GM23338 (cell line): ENCODE data around the gene IGSF22. TPM values are rescaled to one million over a fixed set of nuclear protein-coding genes. Genes with fewer than 3 reads are reported as not detected.

Source experiments
- ATAC-seq: fragments of 200-7000 bp; cut with Tn5 transposase; 3 replicates; pipeline ENCODE4 v1.9.1; 2020
- DNase-seq: peaks from one replicate; pipeline ENCODE4 v3.0.0-alpha.2; 2015; ENCODE audit warnings: low spot score
- H2AFZ ChIP-seq: fragments of 200-600 bp; sonication (generic); 2 replicates; pipeline ENCODE4 v1.8.0; 2016; ENCODE audit warnings: antibody characterized with exemption, mild to moderate bottlenecking, moderate library complexity
- H3F3A ChIP-seq: fragments of 200-600 bp; sonication (generic); replicated peaks from 2 replicates; pipeline ENCODE4 v1.8.0; 2017; ENCODE audit warnings: antibody characterized with exemption, mixed run types, low read depth
- H3K27ac ChIP-seq: fragments of 200-600 bp; sonication (generic); 2 replicates; pipeline ENCODE4 v1.6.1; 2016; ENCODE audit warnings: low read depth
- H3K27me3 ChIP-seq: fragments of 200-600 bp; sonication (generic); 2 replicates; pipeline ENCODE4 v1.8.0; 2016; ENCODE audit warnings: mild to moderate bottlenecking, mixed run types, moderate library complexity; ENCODE audit not compliant: insufficient read depth
- H3K36me3 ChIP-seq: fragments of 200-600 bp; sonication (generic); 2 replicates; pipeline ENCODE4 v1.8.0; 2016; ENCODE audit warnings: mild to moderate bottlenecking; ENCODE audit not compliant: insufficient read depth
- H3K4me1 ChIP-seq: fragments of 200-600 bp; sonication (generic); 2 replicates; pipeline ENCODE4 v1.8.0; 2016; ENCODE audit warnings: mild to moderate bottlenecking, moderate library complexity; ENCODE audit not compliant: insufficient read depth
- H3K4me2 ChIP-seq: fragments of 200-600 bp; sonication (generic); 2 replicates; pipeline ENCODE4 v1.7.1; 2017; ENCODE audit warnings: mixed run types
- H3K4me3 ChIP-seq: fragments of 200-600 bp; sonication (generic); 2 replicates; pipeline ENCODE4 v1.6.1; 2016; ENCODE audit warnings: mixed run types
- H3K79me2 ChIP-seq: fragments of 200-600 bp; sonication (generic); replicated peaks from 2 replicates; pipeline ENCODE4 v1.8.0; 2017; ENCODE audit warnings: mild to moderate bottlenecking; ENCODE audit not compliant: insufficient read depth
- H3K9me2 ChIP-seq: fragments of 200-600 bp; sonication (generic); 2 replicates; pipeline ENCODE4 v1.8.0; 2017; ENCODE audit not compliant: insufficient read depth
- H4K20me1 ChIP-seq: fragments of 200-600 bp; sonication (generic); replicated peaks from 2 replicates; pipeline ENCODE4 v1.8.0; 2017; ENCODE audit warnings: mild to moderate bottlenecking; ENCODE audit not compliant: insufficient read depth
- H3K27ac Mint-ChIP-seq: 2 replicates; pipeline ENCODE4 v1.8.0; 2020; ENCODE audit warnings: inconsistent platforms, mild to moderate bottlenecking, moderate library complexity, mixed read lengths
- H3K27me3 Mint-ChIP-seq: 3 replicates; pipeline ENCODE4 v1.8.0; 2022; ENCODE audit warnings: low read depth, mild to moderate bottlenecking, moderate library complexity, mixed read lengths, inconsistent platforms; ENCODE audit not compliant: insufficient read depth, poor library complexity
- H3K36me3 Mint-ChIP-seq: 3 replicates; pipeline ENCODE4 v1.8.0; 2021; ENCODE audit warnings: low read depth, mild to moderate bottlenecking, inconsistent platforms, moderate library complexity, mixed read lengths
- H3K4me1 Mint-ChIP-seq: 3 replicates; pipeline ENCODE4 v1.8.0; 2020; ENCODE audit warnings: mild to moderate bottlenecking, inconsistent platforms, mixed read lengths
- H3K4me3 Mint-ChIP-seq: 3 replicates; pipeline ENCODE4 v1.8.0; 2021; ENCODE audit warnings: moderate library complexity, mild to moderate bottlenecking, inconsistent platforms, mixed read lengths
- H3K9me3 Mint-ChIP-seq: 3 replicates; pipeline ENCODE4 v1.8.0; 2020; ENCODE audit warnings: moderate library complexity, mild to moderate bottlenecking, inconsistent platforms, mixed read lengths
- CREB1 ChIP-seq: fragments of 250-450 bp; sonication (Bioruptor Pico); IDR thresholded peaks from 2 replicates; pipeline ENCODE4 v1.5.0; 2020; ENCODE audit warnings: low read depth, mild to moderate bottlenecking, moderate library complexity
- CTCF ChIP-seq, 2 experiments: fragments of 200-600 bp in 1 of 2; sonication (generic) in 1 of 2; conservative IDR thresholded peaks; 2 replicates each; pipeline versions ENCODE4 v1.5.1 to v1.6.1; 2016 to 2017; ENCODE audit warnings: antibody characterized with exemption in 2 of 2, low read depth in 2 of 2, mild to moderate bottlenecking in 2 of 2, moderate library complexity in 1 of 2
- EZH2 ChIP-seq: fragments of 200-600 bp; sonication (generic); IDR thresholded peaks from one replicate; pipeline ENCODE4 v1.8.0; 2017; ENCODE audit warnings: antibody characterized with exemption, mild to moderate bottlenecking, low read depth; ENCODE audit not compliant: unreplicated experiment
- EZH2phosphoT487 ChIP-seq: fragments of 200-600 bp; sonication (generic); IDR thresholded peaks from one replicate; pipeline ENCODE4 v1.8.1; 2018; ENCODE audit warnings: antibody characterized with exemption; ENCODE audit not compliant: unreplicated experiment
- JUNB ChIP-seq: IDR thresholded peaks from one replicate; pipeline ENCODE4 v1.6.1; 2016; ENCODE audit warnings: antibody characterized with exemption; ENCODE audit not compliant: unreplicated experiment
- NANOG ChIP-seq: IDR thresholded peaks from 2 replicates; pipeline ENCODE4 v1.6.1; 2016; ENCODE audit warnings: antibody characterized with exemption, borderline replicate concordance
- STAT1 ChIP-seq: IDR thresholded peaks from one replicate; pipeline ENCODE4 v1.6.1; 2016; ENCODE audit warnings: antibody characterized with exemption; ENCODE audit not compliant: unreplicated experiment
- ZNF114 ChIP-seq: fragments of 250-450 bp; sonication (Bioruptor Pico); IDR thresholded peaks from 2 replicates; pipeline ENCODE4 v1.5.0; 2020; ENCODE audit warnings: mild to moderate bottlenecking, moderate library complexity
- ZNF331 ChIP-seq: fragments of 250-450 bp; sonication (Bioruptor Pico); IDR thresholded peaks from 2 replicates; pipeline ENCODE4 v1.5.0; 2020; ENCODE audit warnings: low read depth, mild to moderate bottlenecking, moderate library complexity
- polyA plus RNA-seq: library from polyadenylated mRNA; unstranded; fragments of >200 nt; fragmentation: Nextera tagmentation; extraction: Ambion mirVana; gene quantifications from 2 replicates; pipeline ENCODE4 v1.2.1, GENCODE V29; 2016
- total RNA-seq: library from RNA; depleted of rRNA; stranded (reverse); fragments of >200 nt; shearing (Covaris generic); gene quantifications from 2 replicates; pipeline ENCODE4 v1.2.3, GENCODE V29; 2014
- TF ChIP-seq, protein P1 (sequence below): fragments of 250-450 bp; sonication (Bioruptor Pico); IDR thresholded peaks from 2 replicates; pipeline ENCODE4 v1.5.0; 2020; ENCODE audit warnings: mild to moderate bottlenecking, moderate library complexity
- TF ChIP-seq, protein P2 (sequence below): IDR thresholded peaks from 2 replicates; pipeline ENCODE4 v1.6.1; 2016; ENCODE audit warnings: antibody characterized with exemption

The IGSF22 gene
- total and polyA plus RNA-seq, 2 experiments from 2014 or later: 0.37 TPM; not detected in 1

- no peak overlapping the region for H3K27ac Mint-ChIP-seq
- peaks cover 2% of the 10 kb centered on the region for H3K27me3 Mint-ChIP-seq
- Histone ChIP-seq H3K36me3 (no peaks in the 10 kb centered on the region), H4K20me1 (no peaks in the 10 kb centered on the region), H3F3A (no peaks in the 10 kb centered on the region), H3K4me2 (no peak overlapping the region), H3K79me2 (no peaks in the 10 kb centered on the region), H3K4me3 (no peak overlapping the region), H2AFZ (no peak overlapping the region), H3K9me2 (no peaks in the 10 kb centered on the region), H3K27ac (no peak overlapping the region), H3K27me3 (no peaks in the 10 kb centered on the region), H3K4me1 (peaks cover under 1% of the 10 kb centered on the region; the same call in 1 of the 2 replicates)
- H3K9me3 Mint-ChIP-seq: no peaks in the 10 kb centered on the region
- H3K4me3 Mint-ChIP-seq: no peak overlapping the region
- TF ChIP-seq ZNF114 (CRISPR knock-in tag) (no peak), CTCF (conservative IDR thresholded peaks at IDR 0.05; ENCODE audit: low read depth in 2 of 2) (no peak), CREB1 (no peak), EZH2 (no peak), STAT1 (no peak), JUNB (no peak), ZNF331 (CRISPR knock-in tag) (no peak), EZH2phosphoT487 (no peak), NANOG (no peak)
- TF ChIP-seq, protein P1, sequence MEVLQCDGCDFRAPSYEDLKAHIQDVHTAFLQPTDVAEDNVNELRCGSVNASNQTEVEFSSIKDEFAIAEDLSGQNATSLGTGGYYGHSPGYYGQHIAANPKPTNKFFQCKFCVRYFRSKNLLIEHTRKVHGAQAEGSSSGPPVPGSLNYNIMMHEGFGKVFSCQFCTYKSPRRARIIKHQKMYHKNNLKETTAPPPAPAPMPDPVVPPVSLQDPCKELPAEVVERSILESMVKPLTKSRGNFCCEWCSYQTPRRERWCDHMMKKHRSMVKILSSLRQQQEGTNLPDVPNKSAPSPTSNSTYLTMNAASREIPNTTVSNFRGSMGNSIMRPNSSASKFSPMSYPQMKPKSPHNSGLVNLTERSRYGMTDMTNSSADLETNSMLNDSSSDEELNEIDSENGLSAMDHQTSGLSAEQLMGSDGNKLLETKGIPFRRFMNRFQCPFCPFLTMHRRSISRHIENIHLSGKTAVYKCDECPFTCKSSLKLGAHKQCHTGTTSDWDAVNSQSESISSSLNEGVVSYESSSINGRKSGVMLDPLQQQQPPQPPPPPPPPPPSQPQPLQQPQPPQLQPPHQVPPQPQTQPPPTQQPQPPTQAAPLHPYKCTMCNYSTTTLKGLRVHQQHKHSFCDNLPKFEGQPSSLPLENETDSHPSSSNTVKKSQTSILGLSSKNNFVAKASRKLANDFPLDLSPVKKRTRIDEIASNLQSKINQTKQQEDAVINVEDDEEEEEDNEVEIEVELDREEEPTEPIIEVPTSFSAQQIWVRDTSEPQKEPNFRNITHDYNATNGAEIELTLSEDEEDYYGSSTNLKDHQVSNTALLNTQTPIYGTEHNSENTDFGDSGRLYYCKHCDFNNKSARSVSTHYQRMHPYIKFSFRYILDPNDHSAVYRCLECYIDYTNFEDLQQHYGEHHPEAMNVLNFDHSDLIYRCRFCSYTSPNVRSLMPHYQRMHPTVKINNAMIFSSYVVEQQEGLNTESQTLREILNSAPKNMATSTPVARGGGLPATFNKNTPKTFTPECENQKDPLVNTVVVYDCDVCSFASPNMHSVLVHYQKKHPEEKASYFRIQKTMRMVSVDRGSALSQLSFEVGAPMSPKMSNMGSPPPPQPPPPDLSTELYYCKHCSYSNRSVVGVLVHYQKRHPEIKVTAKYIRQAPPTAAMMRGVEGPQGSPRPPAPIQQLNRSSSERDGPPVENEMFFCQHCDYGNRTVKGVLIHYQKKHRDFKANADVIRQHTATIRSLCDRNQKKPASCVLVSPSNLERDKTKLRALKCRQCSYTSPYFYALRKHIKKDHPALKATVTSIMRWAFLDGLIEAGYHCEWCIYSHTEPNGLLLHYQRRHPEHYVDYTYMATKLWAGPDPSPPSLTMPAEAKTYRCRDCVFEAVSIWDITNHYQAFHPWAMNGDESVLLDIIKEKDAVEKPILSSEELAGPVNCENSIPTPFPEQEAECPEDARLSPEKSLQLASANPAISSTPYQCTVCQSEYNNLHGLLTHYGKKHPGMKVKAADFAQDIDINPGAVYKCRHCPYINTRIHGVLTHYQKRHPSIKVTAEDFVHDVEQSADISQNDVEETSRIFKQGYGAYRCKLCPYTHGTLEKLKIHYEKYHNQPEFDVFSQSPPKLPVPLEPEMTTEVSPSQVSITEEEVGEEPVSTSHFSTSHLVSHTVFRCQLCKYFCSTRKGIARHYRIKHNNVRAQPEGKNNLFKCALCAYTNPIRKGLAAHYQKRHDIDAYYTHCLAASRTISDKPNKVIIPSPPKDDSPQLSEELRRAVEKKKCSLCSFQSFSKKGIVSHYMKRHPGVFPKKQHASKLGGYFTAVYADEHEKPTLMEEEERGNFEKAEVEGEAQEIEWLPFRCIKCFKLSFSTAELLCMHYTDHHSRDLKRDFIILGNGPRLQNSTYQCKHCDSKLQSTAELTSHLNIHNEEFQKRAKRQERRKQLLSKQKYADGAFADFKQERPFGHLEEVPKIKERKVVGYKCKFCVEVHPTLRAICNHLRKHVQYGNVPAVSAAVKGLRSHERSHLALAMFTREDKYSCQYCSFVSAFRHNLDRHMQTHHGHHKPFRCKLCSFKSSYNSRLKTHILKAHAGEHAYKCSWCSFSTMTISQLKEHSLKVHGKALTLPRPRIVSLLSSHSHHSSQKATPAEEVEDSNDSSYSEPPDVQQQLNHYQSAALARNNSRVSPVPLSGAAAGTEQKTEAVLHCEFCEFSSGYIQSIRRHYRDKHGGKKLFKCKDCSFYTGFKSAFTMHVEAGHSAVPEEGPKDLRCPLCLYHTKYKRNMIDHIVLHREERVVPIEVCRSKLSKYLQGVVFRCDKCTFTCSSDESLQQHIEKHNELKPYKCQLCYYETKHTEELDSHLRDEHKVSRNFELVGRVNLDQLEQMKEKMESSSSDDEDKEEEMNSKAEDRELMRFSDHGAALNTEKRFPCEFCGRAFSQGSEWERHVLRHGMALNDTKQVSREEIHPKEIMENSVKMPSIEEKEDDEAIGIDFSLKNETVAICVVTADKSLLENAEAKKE (CRISPR knock-in tag): no peak
- TF ChIP-seq, protein P2, sequence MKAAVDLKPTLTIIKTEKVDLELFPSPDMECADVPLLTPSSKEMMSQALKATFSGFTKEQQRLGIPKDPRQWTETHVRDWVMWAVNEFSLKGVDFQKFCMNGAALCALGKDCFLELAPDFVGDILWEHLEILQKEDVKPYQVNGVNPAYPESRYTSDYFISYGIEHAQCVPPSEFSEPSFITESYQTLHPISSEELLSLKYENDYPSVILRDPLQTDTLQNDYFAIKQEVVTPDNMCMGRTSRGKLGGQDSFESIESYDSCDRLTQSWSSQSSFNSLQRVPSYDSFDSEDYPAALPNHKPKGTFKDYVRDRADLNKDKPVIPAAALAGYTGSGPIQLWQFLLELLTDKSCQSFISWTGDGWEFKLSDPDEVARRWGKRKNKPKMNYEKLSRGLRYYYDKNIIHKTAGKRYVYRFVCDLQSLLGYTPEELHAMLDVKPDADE: no peak
- no peak for DNase-seq
- ATAC-seq: no peak
- peaks cover 13% of the 10 kb centered on the region for H3K4me1 Mint-ChIP-seq
- no peaks in the 10 kb centered on the region; the same call in 2 of the 3 replicates for H3K36me3 Mint-ChIP-seq
Observed at GRCh38 chr11:18731441-18731840, 5.5 kb upstream of the IGSF22 start.
